ENCODE measurements around the gene GPR25.

GRCh38 chr1:200877010-200877409 lies 4.2 kb downstream of the GPR25 start:
- no peak for TF ChIP-seq GABPA (IDR thresholded peaks at IDR 0.05; ENCODE audit: low read depth)
- no peak for TF ChIP-seq CTCF (IDR thresholded peaks at IDR 0.05; ENCODE audit: insufficient read depth, low read length)
- no peak for TF ChIP-seq POLR2AphosphoS5 (IDR thresholded peaks at IDR 0.05; ENCODE audit: low read depth)

Data from HL-60 (cell line).